Heart left ventricle (tissue), 16 donors: ENCODE results near the gene PRMT7. TPM values are rescaled to one million over a fixed set of nuclear protein-coding genes. Genes with fewer than 3 reads are reported as not detected.

Source experiments
- ATAC-seq, 4 donors: fragments of 200-7000 bp; cut with Tn5 transposase; one replicate each; pipeline ENCODE4 v1.9.1; 2020 to 2022; ENCODE audit warnings: moderate library complexity in 4 of 4, mild to moderate bottlenecking in 3 of 4, moderate number of reproducible peaks in 1 of 4
- DNase-seq, 5 donors: peaks; one replicate each; pipeline ENCODE4 v3.0.0-alpha.2; 2020
- H3K27ac ChIP-seq, 12 donors: fragments of 200-600 bp; sonication (generic) in 4 of 12; one replicate each; pipeline versions ENCODE4 v1.5.0 to v1.8.0; 2016 to 2022; ENCODE audit warnings: mild to moderate bottlenecking in 2 of 12
- H3K27me3 ChIP-seq, 9 donors: fragments of 200-600 bp; sonication (generic) in 2 of 9; one replicate each; pipeline versions ENCODE4 v1.5.1 to v1.8.0; 2016 to 2022; ENCODE audit warnings: mild to moderate bottlenecking in 3 of 9
- H3K36me3 ChIP-seq, 9 donors: fragments of 200-600 bp; sonication (generic) in 2 of 9; one replicate each; pipeline versions ENCODE4 v1.5.0 to v1.8.0; 2018 to 2022; ENCODE audit warnings: mild to moderate bottlenecking in 2 of 9
- H3K4me1 ChIP-seq, 12 donors: fragments of 200-600 bp; sonication (generic) in 4 of 12; one replicate each; pipeline versions ENCODE4 v1.5.0 to v1.8.0; 2016 to 2022; ENCODE audit warnings: mild to moderate bottlenecking in 3 of 12
- H3K4me3 ChIP-seq, 12 donors: fragments of 200-600 bp; sonication (generic) in 4 of 12; one replicate each; pipeline versions ENCODE4 v1.5.0 to v1.8.0; 2017 to 2022; ENCODE audit warnings: mild to moderate bottlenecking in 9 of 12, moderate library complexity in 4 of 12
- H3K9me3 ChIP-seq, 12 donors: fragments of 200-600 bp; sonication (generic) in 4 of 12; one replicate each; pipeline versions ENCODE4 v1.5.0 to v1.8.0; 2016 to 2022; ENCODE audit warnings: mild to moderate bottlenecking in 1 of 12
- CTCF ChIP-seq, 12 donors: fragments of 200-600 bp; sonication (generic) in 4 of 12; IDR thresholded peaks; one replicate each; pipeline versions ENCODE4 v1.5.0 to v1.8.0; 2018 to 2022; ENCODE audit warnings: antibody characterized with exemption in 12 of 12, mild to moderate bottlenecking in 5 of 12
- POLR2A ChIP-seq, 2 donors: fragments of 450-650 bp; IDR thresholded peaks; one replicate each; pipeline ENCODE4 v1.6.1; 2017; ENCODE audit warnings: antibody characterized with exemption in 2 of 2, mild to moderate bottlenecking in 2 of 2, moderate library complexity in 2 of 2
- WGBS, 4 donors: extraction: QIAGEN DNeasy Blood & Tissue Kit in 2 of 4; methylation state at CpG; one replicate each; pipeline versions ENCODE4 v1.1.5 to v1.1.7; 2013 to 2018; 5-methylcytosine and 5-hydroxymethylcytosine counted together
- intact Hi-C, 10 donors: fragments of 100-400 bp; cut with DNase I; formaldehyde crosslinking; loops; one replicate each; pipeline versions ENCODE4 v1.11.1 to v1.14.2; 2022
- polyA plus RNA-seq, 2 donors: library from polyadenylated mRNA; stranded (reverse); fragments of 200-250 nt; gene quantifications; one replicate each; pipeline ENCODE4 v1.2.3, GENCODE V29; 2013
- total RNA-seq, 9 donors: library from RNA; depleted of rRNA in 2 of 9; stranded (reverse); fragments of >200 nt in 2 of 9; fragmentation: NEBNext Ultra II Directional in 3 of 9; extraction: Animal tissue kit (Norgen Biotek cat#: 25700) in 3 of 9; gene quantifications; one replicate each; pipeline versions ENCODE4 v1.1.0 to v1.2.4, GENCODE V29; 2016 to 2023
- donor health status: ischemic (EF 13 %, LVEDD 7.1; RV severe dilation, severe dysfunction).
- donor health status: healthy with polysubstance abuse.
- donor health status: DM: no; HTN: yes; CAD: no.
- donor health status: DM: no; HTN: no; CAD: no.
- donor health status: ischemic (EF 25% LVEDD 6.9; RV normal size, moderate dysfunction).
- donor health status: ischemic (EF 25% LVEDD 5.7; RV mildly dilated, moderate dysfunction).
- donor health status: healthy.
- donor health status: DM: yes; HTN: yes; CAD: no.
- donor health status: ischemic (EF 35%, LVEDD 5.7; RV mildly dilated, moderate dysfunction).
- donor health status: nonischemic (EF 11% LVEDD 7.7; RV severe dilation, severe dysfunction).
- donor health status: DM: yes; HTN: yes; CAD: no.
- donor health status: PGD.
- donor health status: ischemic (EF 29% LVEDD 5.4; RV normal size, mild dysfunction).
- donor health status: nonischemic (EF 23%, LVEDD 6.1; RV moderate dilation, normal function).

The PRMT7 gene
- total and polyA plus RNA-seq, 11 donors = 21.0 to 37.4 (median 30.7) TPM

- WGBS, 4 donors = 92 to 96% (median 95%) methylated on average over 40 of the region's 40 CpGs
- no peak overlapping the region for H3K27ac ChIP-seq
- no peak overlapping the region for H3K4me3 ChIP-seq
- DNase-seq (peak in 2 of 5 donors; percentile 9 to 56), ATAC-seq (no peak)
- peaks cover 0 to 23% (median 0%) of the 10 kb centered on the region in 12 donors for H3K4me1 ChIP-seq
- TF ChIP-seq CTCF (IDR thresholded peaks at IDR 0.05) = no peak
- TF ChIP-seq POLR2A (IDR thresholded peaks at IDR 0.05) = no peak
- intact Hi-C loops = no loop called here
- H3K36me3 ChIP-seq = no peaks in the 10 kb centered on the region
- H3K27me3 ChIP-seq = peaks cover 0 to 6% (median 0%) of the 10 kb centered on the region in 9 donors
- no peaks in the 10 kb centered on the region for H3K9me3 ChIP-seq
Observed at GRCh38 chr16:68371706-68372380, 61.0 kb downstream of the PRMT7 start.

- DNase-seq = no peak
- Histone ChIP-seq H3K9me3 (no peaks in the 10 kb centered on the region), H3K4me3 (no peak overlapping the region), H3K27ac (no peak overlapping the region), H3K4me1 (peaks cover 0 to 23% (median 0%) of the 10 kb centered on the region in 12 donors), H3K27me3 (peaks cover 0 to 2% (median 0%) of the 10 kb centered on the region in 9 donors), H3K36me3 (no peaks in the 10 kb centered on the region)
- 84 to 96% (median 94%) methylated on average over 3 of the region's 3 CpGs for WGBS, 4 donors
- intact Hi-C loops = no loop called here
- no peak for TF ChIP-seq POLR2A (IDR thresholded peaks at IDR 0.05)
- TF ChIP-seq CTCF (IDR thresholded peaks at IDR 0.05) = no peak
- no peak for ATAC-seq
Observed at GRCh38 chr16:68372381-68372720, 61.5 kb downstream of the PRMT7 start.

GRCh38 chr16:68372806-68373205 is 62.0 kb downstream of the PRMT7 start:
- no peaks in the 10 kb centered on the region for H3K27me3 ChIP-seq
- WGBS, 4 donors = 86 to 96% (median 92%) methylated on average over 8 of the region's 8 CpGs
- no peaks in the 10 kb centered on the region for H3K9me3 ChIP-seq
- peaks cover 0 to 23% (median 0%) of the 10 kb centered on the region in 12 donors for H3K4me1 ChIP-seq
- no peak overlapping the region for H3K4me3 ChIP-seq
- H3K36me3 ChIP-seq = no peaks in the 10 kb centered on the region
- DNase-seq = peak in 2 of 5 donors; percentile 5 to 21
- intact Hi-C loops = no loop called here
- H3K27ac ChIP-seq = no peak overlapping the region
- no peak for TF ChIP-seq CTCF (IDR thresholded peaks at IDR 0.05)
- TF ChIP-seq POLR2A (IDR thresholded peaks at IDR 0.05) = no peak
- ATAC-seq = no peak

GRCh38 chr16:68373528-68374245 is 62.9 kb downstream of the PRMT7 start:
- H3K27me3 ChIP-seq = no peaks in the 10 kb centered on the region
- H3K27ac ChIP-seq = no peak overlapping the region
- H3K4me3 ChIP-seq = no peak overlapping the region
- DNase-seq = peak in 1 of 5 donors; percentile 40
- ATAC-seq = no peak
- H3K36me3 ChIP-seq = no peaks in the 10 kb centered on the region
- TF ChIP-seq CTCF (IDR thresholded peaks at IDR 0.05) = no peak
- no peak for TF ChIP-seq POLR2A (IDR thresholded peaks at IDR 0.05)
- 75 to 80% (median 78%) methylated on average over 15 to 18 of the region's 18 CpGs for WGBS, 4 donors
- intact Hi-C loops = no loop called here
- H3K4me1 ChIP-seq = peaks cover 0 to 23% (median 0%) of the 10 kb centered on the region in 12 donors
- H3K9me3 ChIP-seq = no peaks in the 10 kb centered on the region
